K562 (cell line): ENCODE data around the gene TMEM176A. TPM values are rescaled to one million over a fixed set of nuclear protein-coding genes. Genes with fewer than 3 reads are reported as not detected.

ENCODE experiments used
- BRD4 ChIP-seq: fragments of 200-600 bp; sonication (generic); IDR thresholded peaks from 2 replicates; pipeline ENCODE4 v1.6.1; 2017; ENCODE audit warnings: inconsistent platforms
- FUS ChIP-seq: fragments of 200-400 bp; formaldehyde crosslinking; optimal IDR thresholded peaks from 2 replicates; pipeline ENCODE3; 2017; ENCODE audit warnings: low read depth, low read length
- MTF1 ChIP-seq: fragments of 250-450 bp; sonication (Bioruptor Pico); IDR thresholded peaks from 2 replicates; pipeline ENCODE4 v1.9.0; 2021; ENCODE audit warnings: moderate library complexity, mild to moderate bottlenecking, inconsistent platforms, borderline replicate concordance
- NFE2 ChIP-seq: IDR thresholded peaks from 2 replicates; pipeline ENCODE4 v1.6.1; 2014; ENCODE audit warnings: antibody characterized with exemption, low read depth
- NR4A1 ChIP-seq, 2 experiments: fragments of 250-450 bp in 1 of 2; fragments of 450-650 bp in 1 of 2; sonication (Bioruptor Pico) in 1 of 2; IDR thresholded peaks; 2 replicates each; pipeline versions ENCODE4 v1.4.0 to v1.6.1; 2016 to 2020; ENCODE audit warnings: mild to moderate bottlenecking in 2 of 2, missing compliant biosample characterization in 1 of 2, missing genetic modification characterization in 1 of 2, moderate library complexity in 1 of 2
- PCBP2 ChIP-seq: fragments of 200-400 bp; formaldehyde crosslinking; IDR thresholded peaks from 2 replicates; pipeline ENCODE4 v1.6.1; 2018; ENCODE audit warnings: low read length, low read depth, mild to moderate bottlenecking, moderate library complexity; ENCODE audit not compliant: poor library complexity, severe bottlenecking
- RBM17 ChIP-seq: fragments of 200-400 bp; formaldehyde crosslinking; IDR thresholded peaks from 2 replicates; pipeline ENCODE4 v1.6.1; 2017; ENCODE audit warnings: low read depth, mild to moderate bottlenecking, low read length, borderline replicate concordance
- TFAP4 ChIP-seq: sonication (generic); formaldehyde crosslinking; IDR thresholded peaks from 2 replicates; pipeline ENCODE4 v1.8.0; 2022; ENCODE audit warnings: missing genetic modification reagents, mild to moderate bottlenecking, moderate library complexity, borderline replicate concordance
- ZHX1 ChIP-seq: fragments of 150-350 bp; conservative IDR thresholded peaks from 2 replicates; pipeline ENCODE4 v1.6.1; 2014; ENCODE audit warnings: low read length
- ZNF24 ChIP-seq: fragments of 450-650 bp; IDR thresholded peaks from 2 replicates; pipeline ENCODE4 v1.6.1; 2016
- polyA plus RNA-seq, 8 experiments: library from polyadenylated mRNA; depleted of rRNA in 4 of 8; stranded (reverse) in 5 of 8; unstranded in 3 of 8; fragments of >200 nt; fragmentation: Nextera tagmentation in 2 of 8; fragmentation: Illumina TruSeq in 1 of 8; extraction: Ambion mirVana in 2 of 8; extraction: Trizol in 1 of 8; gene quantifications; 2 replicates each; pipeline versions ENCODE4 v1.2.1 to v1.2.3, GENCODE V29; 2011 to 2014; ENCODE audit warnings: inconsistent platforms in 1 of 8, missing spikeins in 1 of 8
- total RNA-seq, 7 experiments: library from RNA; depleted of rRNA in 6 of 7; stranded (reverse); fragments of >200 nt in 6 of 7; fragmentation: Illumina TruSeq in 2 of 7; extraction: Trizol in 2 of 7; gene quantifications; 2 replicates each; pipeline versions ENCODE4 v1.2.1 to v1.2.3, GENCODE V29; 2011 to 2021; ENCODE audit warnings: low replicate concordance in 1 of 7
- TF ChIP-seq, protein P1 (sequence below): fragments of 250-450 bp; sonication (Bioruptor Pico); IDR thresholded peaks from 2 replicates; pipeline ENCODE4 v1.8.0; 2022; ENCODE audit warnings: inconsistent platforms, mild to moderate bottlenecking, moderate library complexity, borderline replicate concordance
- TF ChIP-seq, protein P2 (sequence below): fragments of 450-650 bp; IDR thresholded peaks from one replicate; pipeline ENCODE4 v1.6.1; 2018; ENCODE audit warnings: mild to moderate bottlenecking, moderate library complexity; ENCODE audit not compliant: partially characterized antibody
- TF ChIP-seq, protein P3 (sequence below): fragments of 450-650 bp; IDR thresholded peaks from 2 replicates; pipeline ENCODE4 v1.7.1; 2018; ENCODE audit warnings: mild to moderate bottlenecking, low read depth; ENCODE audit not compliant: partially characterized antibody
- TF ChIP-seq, protein P4 (sequence below): conservative IDR thresholded peaks from 2 replicates; pipeline ENCODE4 v1.6.1; 2011; ENCODE audit warnings: low read depth, mild to moderate bottlenecking, low read length; ENCODE audit not compliant: control insufficient read depth

The TMEM176A gene
- total and polyA plus RNA-seq, 9 of the 15 experiments (the other 6 are each of a cell fraction or from before 2014, with no cell fraction given), result 0.31 TPM; not detected in 8

GRCh38 chr7:150787321-150788281 is 13.0 kb upstream of the TMEM176A start (continued):
- TF ChIP-seq ZHX1 (no peak), MTF1 (no peak), FUS (no peak), ZNF24 (no peak; the same call in 1 of the 2 replicates), RBM17 (no peak), BRD4 (no peak), PCBP2 (no peak), NFE2 (no peak), TFAP4 (0 out of 2 replicates have a peak, but pooled peaks have one; percentile 15), NR4A1 (CRISPR knock-in tag; IDR thresholded peaks at IDR 0.05) (peak; percentile 50; the same call in 1 of the 2 replicates), NR4A1 (tag; IDR thresholded peaks at IDR 0.05) (peak; percentile 50; the same call in 1 of the 2 replicates)
- TF ChIP-seq, protein P1, sequence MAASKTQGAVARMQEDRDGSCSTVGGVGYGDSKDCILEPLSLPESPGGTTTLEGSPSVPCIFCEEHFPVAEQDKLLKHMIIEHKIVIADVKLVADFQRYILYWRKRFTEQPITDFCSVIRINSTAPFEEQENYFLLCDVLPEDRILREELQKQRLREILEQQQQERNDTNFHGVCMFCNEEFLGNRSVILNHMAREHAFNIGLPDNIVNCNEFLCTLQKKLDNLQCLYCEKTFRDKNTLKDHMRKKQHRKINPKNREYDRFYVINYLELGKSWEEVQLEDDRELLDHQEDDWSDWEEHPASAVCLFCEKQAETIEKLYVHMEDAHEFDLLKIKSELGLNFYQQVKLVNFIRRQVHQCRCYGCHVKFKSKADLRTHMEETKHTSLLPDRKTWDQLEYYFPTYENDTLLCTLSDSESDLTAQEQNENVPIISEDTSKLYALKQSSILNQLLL (CRISPR knock-in tag), result 0 out of 2 replicates have a peak, but pooled peaks have one; percentile 14
- TF ChIP-seq, protein P2, sequence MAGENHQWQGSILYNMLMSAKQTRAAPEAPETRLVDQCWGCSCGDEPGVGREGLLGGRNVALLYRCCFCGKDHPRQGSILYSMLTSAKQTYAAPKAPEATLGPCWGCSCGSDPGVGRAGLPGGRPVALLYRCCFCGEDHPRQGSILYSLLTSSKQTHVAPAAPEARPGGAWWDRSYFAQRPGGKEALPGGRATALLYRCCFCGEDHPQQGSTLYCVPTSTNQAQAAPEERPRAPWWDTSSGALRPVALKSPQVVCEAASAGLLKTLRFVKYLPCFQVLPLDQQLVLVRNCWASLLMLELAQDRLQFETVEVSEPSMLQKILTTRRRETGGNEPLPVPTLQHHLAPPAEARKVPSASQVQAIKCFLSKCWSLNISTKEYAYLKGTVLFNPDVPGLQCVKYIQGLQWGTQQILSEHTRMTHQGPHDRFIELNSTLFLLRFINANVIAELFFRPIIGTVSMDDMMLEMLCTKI, result no peak
- TF ChIP-seq, protein P3, sequence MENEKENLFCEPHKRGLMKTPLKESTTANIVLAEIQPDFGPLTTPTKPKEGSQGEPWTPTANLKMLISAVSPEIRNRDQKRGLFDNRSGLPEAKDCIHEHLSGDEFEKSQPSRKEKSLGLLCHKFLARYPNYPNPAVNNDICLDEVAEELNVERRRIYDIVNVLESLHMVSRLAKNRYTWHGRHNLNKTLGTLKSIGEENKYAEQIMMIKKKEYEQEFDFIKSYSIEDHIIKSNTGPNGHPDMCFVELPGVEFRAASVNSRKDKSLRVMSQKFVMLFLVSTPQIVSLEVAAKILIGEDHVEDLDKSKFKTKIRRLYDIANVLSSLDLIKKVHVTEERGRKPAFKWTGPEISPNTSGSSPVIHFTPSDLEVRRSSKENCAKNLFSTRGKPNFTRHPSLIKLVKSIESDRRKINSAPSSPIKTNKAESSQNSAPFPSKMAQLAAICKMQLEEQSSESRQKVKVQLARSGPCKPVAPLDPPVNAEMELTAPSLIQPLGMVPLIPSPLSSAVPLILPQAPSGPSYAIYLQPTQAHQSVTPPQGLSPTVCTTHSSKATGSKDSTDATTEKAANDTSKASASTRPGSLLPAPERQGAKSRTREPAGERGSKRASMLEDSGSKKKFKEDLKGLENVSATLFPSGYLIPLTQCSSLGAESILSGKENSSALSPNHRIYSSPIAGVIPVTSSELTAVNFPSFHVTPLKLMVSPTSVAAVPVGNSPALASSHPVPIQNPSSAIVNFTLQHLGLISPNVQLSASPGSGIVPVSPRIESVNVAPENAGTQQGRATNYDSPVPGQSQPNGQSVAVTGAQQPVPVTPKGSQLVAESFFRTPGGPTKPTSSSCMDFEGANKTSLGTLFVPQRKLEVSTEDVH, result peak; percentile 58
- TF ChIP-seq, protein P4, sequence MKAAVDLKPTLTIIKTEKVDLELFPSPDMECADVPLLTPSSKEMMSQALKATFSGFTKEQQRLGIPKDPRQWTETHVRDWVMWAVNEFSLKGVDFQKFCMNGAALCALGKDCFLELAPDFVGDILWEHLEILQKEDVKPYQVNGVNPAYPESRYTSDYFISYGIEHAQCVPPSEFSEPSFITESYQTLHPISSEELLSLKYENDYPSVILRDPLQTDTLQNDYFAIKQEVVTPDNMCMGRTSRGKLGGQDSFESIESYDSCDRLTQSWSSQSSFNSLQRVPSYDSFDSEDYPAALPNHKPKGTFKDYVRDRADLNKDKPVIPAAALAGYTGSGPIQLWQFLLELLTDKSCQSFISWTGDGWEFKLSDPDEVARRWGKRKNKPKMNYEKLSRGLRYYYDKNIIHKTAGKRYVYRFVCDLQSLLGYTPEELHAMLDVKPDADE, result no peak
